ENCODE data around the gene GAST. TPM values are rescaled to one million over a fixed set of nuclear protein-coding genes. Genes with fewer than 3 reads are reported as not detected.

The GAST gene
- total RNA-seq, 1 donor from 2014 or later = not detected

- DNase-seq (ENCODE audit: low read depth) (no peak), FAIRE-seq (no peak)
- H3K79me2 ChIP-seq (ENCODE audit: insufficient read depth, low read length) = no peaks in the 10 kb centered on the region
- H3K27ac ChIP-seq (ENCODE audit: low read depth, low read length) = no peak overlapping the region
- no peak overlapping the region for H3K4me3 ChIP-seq (ENCODE audit: insufficient read depth, low read depth, low read length)
- H3K27me3 ChIP-seq (ENCODE audit: insufficient read depth, low read length) = no peaks in the 10 kb centered on the region
- peaks cover 14% of the 10 kb centered on the region for H3K4me1 ChIP-seq (ENCODE audit: insufficient read depth, low read length)
- no peaks in the 10 kb centered on the region for H3K36me3 Mint-ChIP-seq (ENCODE audit: low read depth, unreplicated experiment)
- TF ChIP-seq CTCF (IDR thresholded peaks at IDR 0.05; ENCODE audit: insufficient read depth, low read depth, low read length) (no peak), EZH2 (IDR thresholded peaks at IDR 0.05; ENCODE audit: insufficient read depth, low read length) (no peak)
- H3K9ac ChIP-seq (ENCODE audit: low read length) = no peak overlapping the region
- no peak overlapping the region for H3K4me2 ChIP-seq (ENCODE audit: low read length)
- H3K4me1 Mint-ChIP-seq (ENCODE audit: low read depth, unreplicated experiment) = peaks cover 2% of the 10 kb centered on the region
- H3K36me3 ChIP-seq (ENCODE audit: insufficient read depth, low read length) = no peaks in the 10 kb centered on the region
- no peaks in the 10 kb centered on the region for H4K20me1 ChIP-seq (ENCODE audit: insufficient read depth, low read length)
- H3K27me3 Mint-ChIP-seq (ENCODE audit: low read depth, unreplicated experiment) = peaks cover 20% of the 10 kb centered on the region
- H3K9me3 ChIP-seq (ENCODE audit: insufficient read depth, low read depth, low read length) = no peaks in the 10 kb centered on the region
- H3K4me3 Mint-ChIP-seq (ENCODE audit: unreplicated experiment) = no peak overlapping the region
- no peaks in the 10 kb centered on the region for H3K9me3 Mint-ChIP-seq (ENCODE audit: unreplicated experiment)
- H2AFZ ChIP-seq (ENCODE audit: low read depth, low read length) = no peak overlapping the region
- no peak overlapping the region for H3K27ac Mint-ChIP-seq (ENCODE audit: unreplicated experiment)
Observed at GRCh38 chr17:41664172-41664457, 48.0 kb upstream of the GAST start.

GRCh38 chr17:41664587-41665565 lies 47.3 kb upstream of the GAST start:
- no peak overlapping the region for H3K27ac Mint-ChIP-seq (ENCODE audit: unreplicated experiment)

More at GRCh38 chr17:41664587-41665565, 47.3 kb upstream of the GAST start:
- H3K27ac ChIP-seq (ENCODE audit: low read depth, low read length) = no peak overlapping the region
- no peak overlapping the region for H3K4me3 Mint-ChIP-seq (ENCODE audit: unreplicated experiment)
- peak overlapping the region; percentile 75 for H3K9ac ChIP-seq (ENCODE audit: low read length)
- H3K4me1 ChIP-seq (ENCODE audit: insufficient read depth, low read length) = peaks cover 14% of the 10 kb centered on the region
- H3K36me3 Mint-ChIP-seq (ENCODE audit: low read depth, unreplicated experiment) = no peaks in the 10 kb centered on the region
- H3K4me1 Mint-ChIP-seq (ENCODE audit: low read depth, unreplicated experiment) = peaks cover 6% of the 10 kb centered on the region
- DNase-seq (ENCODE audit: low read depth) = no peak
- H3K9me3 ChIP-seq (ENCODE audit: insufficient read depth, low read depth, low read length) = no peaks in the 10 kb centered on the region
- no peaks in the 10 kb centered on the region for H3K36me3 ChIP-seq (ENCODE audit: insufficient read depth, low read length)
- H3K27me3 ChIP-seq (ENCODE audit: insufficient read depth, low read length) = no peaks in the 10 kb centered on the region
- peak overlapping the region; percentile 56 for H3K4me3 ChIP-seq (ENCODE audit: insufficient read depth, low read depth, low read length)
- H2AFZ ChIP-seq (ENCODE audit: low read depth, low read length) = peak overlapping the region; percentile 94
- no peak for FAIRE-seq
- H3K27me3 Mint-ChIP-seq (ENCODE audit: low read depth, unreplicated experiment) = peaks cover 18% of the 10 kb centered on the region
- no peak for TF ChIP-seq EZH2 (IDR thresholded peaks at IDR 0.05; ENCODE audit: insufficient read depth, low read length)
- no peak for TF ChIP-seq CTCF (IDR thresholded peaks at IDR 0.05; ENCODE audit: insufficient read depth, low read depth, low read length)
- H3K79me2 ChIP-seq (ENCODE audit: insufficient read depth, low read length) = no peaks in the 10 kb centered on the region
- H4K20me1 ChIP-seq (ENCODE audit: insufficient read depth, low read length) = no peaks in the 10 kb centered on the region
- H3K4me2 ChIP-seq (ENCODE audit: low read length) = peak overlapping the region; percentile 88
- no peaks in the 10 kb centered on the region for H3K9me3 Mint-ChIP-seq (ENCODE audit: unreplicated experiment)

All from astrocyte (in vitro differentiated cells and primary cell).